Uterus (tissue), 2 donors: ENCODE results near the gene GPRIN3.

ENCODE experiments used
- POLR2A ChIP-seq, 2 donors: fragments of 450-650 bp; IDR thresholded peaks; one replicate each; pipeline ENCODE4 v1.6.1; 2016; ENCODE audit warnings: antibody characterized with exemption in 2 of 2, mild to moderate bottlenecking in 1 of 2, moderate library complexity in 1 of 2
- TF ChIP-seq, protein P1 (sequence below), 4 experiments: fragments of 200-600 bp in 2 of 4; fragments of 450-650 bp in 2 of 4; sonication (generic) in 2 of 4; IDR thresholded peaks; one replicate each; pipeline ENCODE4 v1.5.1; 2016 to 2019; ENCODE audit warnings: antibody characterized with exemption in 4 of 4, mild to moderate bottlenecking in 2 of 4, moderate library complexity in 1 of 4

DNA sequence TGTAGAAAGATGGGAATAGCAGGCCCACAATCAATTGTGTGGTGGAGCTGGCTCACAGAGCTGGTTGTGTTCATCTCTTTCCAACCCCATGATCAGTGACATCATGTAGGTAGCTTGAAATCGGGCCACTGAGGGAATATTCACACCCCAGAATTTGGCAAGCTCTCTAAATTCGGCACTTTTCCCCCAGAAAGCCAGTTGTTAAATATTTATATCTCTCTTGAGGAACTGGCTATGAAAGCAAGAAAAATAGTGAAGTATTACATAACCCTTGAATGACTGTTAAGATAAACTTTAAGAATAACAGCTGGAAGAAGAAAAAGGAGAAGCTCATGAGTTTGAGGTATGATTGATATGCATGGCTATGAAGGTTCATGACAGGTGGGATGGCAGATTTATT, 38.9 kb downstream of the GPRIN3 start:
- TF ChIP-seq, protein P1, sequence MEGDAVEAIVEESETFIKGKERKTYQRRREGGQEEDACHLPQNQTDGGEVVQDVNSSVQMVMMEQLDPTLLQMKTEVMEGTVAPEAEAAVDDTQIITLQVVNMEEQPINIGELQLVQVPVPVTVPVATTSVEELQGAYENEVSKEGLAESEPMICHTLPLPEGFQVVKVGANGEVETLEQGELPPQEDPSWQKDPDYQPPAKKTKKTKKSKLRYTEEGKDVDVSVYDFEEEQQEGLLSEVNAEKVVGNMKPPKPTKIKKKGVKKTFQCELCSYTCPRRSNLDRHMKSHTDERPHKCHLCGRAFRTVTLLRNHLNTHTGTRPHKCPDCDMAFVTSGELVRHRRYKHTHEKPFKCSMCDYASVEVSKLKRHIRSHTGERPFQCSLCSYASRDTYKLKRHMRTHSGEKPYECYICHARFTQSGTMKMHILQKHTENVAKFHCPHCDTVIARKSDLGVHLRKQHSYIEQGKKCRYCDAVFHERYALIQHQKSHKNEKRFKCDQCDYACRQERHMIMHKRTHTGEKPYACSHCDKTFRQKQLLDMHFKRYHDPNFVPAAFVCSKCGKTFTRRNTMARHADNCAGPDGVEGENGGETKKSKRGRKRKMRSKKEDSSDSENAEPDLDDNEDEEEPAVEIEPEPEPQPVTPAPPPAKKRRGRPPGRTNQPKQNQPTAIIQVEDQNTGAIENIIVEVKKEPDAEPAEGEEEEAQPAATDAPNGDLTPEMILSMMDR (IDR thresholded peaks at IDR 0.05): no peak
- no peak for TF ChIP-seq POLR2A (IDR thresholded peaks at IDR 0.05)
